ENCODE results near the gene DEFB121. TPM values are rescaled to one million over a fixed set of nuclear protein-coding genes. Genes with fewer than 3 reads are reported as not detected.

The DEFB121 gene
- polyA plus RNA-seq, 2 of the 4 experiments (the other 2 are of a cell fraction), result not detected

GRCh38 chr20:31452575-31452974 lies 46.6 kb upstream of the DEFB121 start:
- ChIA-PET CTCF (no interaction called here), POLR2A (no interaction called here)
- Histone ChIP-seq H3K9me3 (no peaks in the 10 kb centered on the region), H3K4me2 (no peak overlapping the region), H3K4me1 (no peaks in the 10 kb centered on the region), H3K4me3 (no peak overlapping the region), H3K27ac (no peak overlapping the region)
- TF ChIP-seq POLR2AphosphoS2 (conservative IDR thresholded peaks at IDR 0.05; ENCODE audit: low read length) (no peak), RFX5 (IDR thresholded peaks at IDR 0.05) (no peak), CEBPB (IDR thresholded peaks at IDR 0.05) (no peak), HDAC2 (IDR thresholded peaks at IDR 0.05) (no peak), PHF8 (IDR thresholded peaks at IDR 0.05; ENCODE audit: borderline replicate concordance, low read depth) (no peak), HOXB5 (CRISPR knock-in tag; IDR thresholded peaks at IDR 0.05) (no peak), ZSCAN20 (CRISPR knock-in tag; IDR thresholded peaks at IDR 0.05) (no peak), BHLHE40 (IDR thresholded peaks at IDR 0.05; ENCODE audit: low read depth, low read length) (no peak), HEYL (CRISPR knock-in tag; IDR thresholded peaks at IDR 0.05) (no peak), TFCP2L1 (CRISPR knock-in tag; IDR thresholded peaks at IDR 0.05) (no peak), ATOH8 (CRISPR knock-in tag; IDR thresholded peaks at IDR 0.05; ENCODE audit: low read depth) (no peak)
- TF ChIP-seq, protein P1, sequence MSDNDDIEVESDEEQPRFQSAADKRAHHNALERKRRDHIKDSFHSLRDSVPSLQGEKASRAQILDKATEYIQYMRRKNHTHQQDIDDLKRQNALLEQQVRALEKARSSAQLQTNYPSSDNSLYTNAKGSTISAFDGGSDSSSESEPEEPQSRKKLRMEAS (IDR thresholded peaks at IDR 0.05), result no peak
- TF ChIP-seq, protein P2, sequence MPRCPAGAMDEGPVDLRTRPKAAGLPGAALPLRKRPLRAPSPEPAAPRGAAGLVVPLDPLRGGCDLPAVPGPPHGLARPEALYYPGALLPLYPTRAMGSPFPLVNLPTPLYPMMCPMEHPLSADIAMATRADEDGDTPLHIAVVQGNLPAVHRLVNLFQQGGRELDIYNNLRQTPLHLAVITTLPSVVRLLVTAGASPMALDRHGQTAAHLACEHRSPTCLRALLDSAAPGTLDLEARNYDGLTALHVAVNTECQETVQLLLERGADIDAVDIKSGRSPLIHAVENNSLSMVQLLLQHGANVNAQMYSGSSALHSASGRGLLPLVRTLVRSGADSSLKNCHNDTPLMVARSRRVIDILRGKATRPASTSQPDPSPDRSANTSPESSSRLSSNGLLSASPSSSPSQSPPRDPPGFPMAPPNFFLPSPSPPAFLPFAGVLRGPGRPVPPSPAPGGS (IDR thresholded peaks at IDR 0.05), result no peak
- TF ChIP-seq, protein P3, sequence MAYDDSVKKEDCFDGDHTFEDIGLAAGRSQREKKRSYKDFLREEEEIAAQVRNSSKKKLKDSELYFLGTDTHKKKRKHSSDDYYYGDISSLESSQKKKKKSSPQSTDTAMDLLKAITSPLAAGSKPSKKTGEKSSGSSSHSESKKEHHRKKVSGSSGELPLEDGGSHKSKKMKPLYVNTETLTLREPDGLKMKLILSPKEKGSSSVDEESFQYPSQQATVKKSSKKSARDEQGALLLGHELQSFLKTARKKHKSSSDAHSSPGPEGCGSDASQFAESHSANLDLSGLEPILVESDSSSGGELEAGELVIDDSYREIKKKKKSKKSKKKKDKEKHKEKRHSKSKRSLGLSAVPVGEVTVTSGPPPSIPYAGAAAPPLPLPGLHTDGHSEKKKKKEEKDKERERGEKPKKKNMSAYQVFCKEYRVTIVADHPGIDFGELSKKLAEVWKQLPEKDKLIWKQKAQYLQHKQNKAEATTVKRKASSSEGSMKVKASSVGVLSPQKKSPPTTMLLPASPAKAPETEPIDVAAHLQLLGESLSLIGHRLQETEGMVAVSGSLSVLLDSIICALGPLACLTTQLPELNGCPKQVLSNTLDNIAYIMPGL (CRISPR knock-in tag; IDR thresholded peaks at IDR 0.05; ENCODE audit: borderline replicate concordance), result no peak
- TF ChIP-seq, protein P4, sequence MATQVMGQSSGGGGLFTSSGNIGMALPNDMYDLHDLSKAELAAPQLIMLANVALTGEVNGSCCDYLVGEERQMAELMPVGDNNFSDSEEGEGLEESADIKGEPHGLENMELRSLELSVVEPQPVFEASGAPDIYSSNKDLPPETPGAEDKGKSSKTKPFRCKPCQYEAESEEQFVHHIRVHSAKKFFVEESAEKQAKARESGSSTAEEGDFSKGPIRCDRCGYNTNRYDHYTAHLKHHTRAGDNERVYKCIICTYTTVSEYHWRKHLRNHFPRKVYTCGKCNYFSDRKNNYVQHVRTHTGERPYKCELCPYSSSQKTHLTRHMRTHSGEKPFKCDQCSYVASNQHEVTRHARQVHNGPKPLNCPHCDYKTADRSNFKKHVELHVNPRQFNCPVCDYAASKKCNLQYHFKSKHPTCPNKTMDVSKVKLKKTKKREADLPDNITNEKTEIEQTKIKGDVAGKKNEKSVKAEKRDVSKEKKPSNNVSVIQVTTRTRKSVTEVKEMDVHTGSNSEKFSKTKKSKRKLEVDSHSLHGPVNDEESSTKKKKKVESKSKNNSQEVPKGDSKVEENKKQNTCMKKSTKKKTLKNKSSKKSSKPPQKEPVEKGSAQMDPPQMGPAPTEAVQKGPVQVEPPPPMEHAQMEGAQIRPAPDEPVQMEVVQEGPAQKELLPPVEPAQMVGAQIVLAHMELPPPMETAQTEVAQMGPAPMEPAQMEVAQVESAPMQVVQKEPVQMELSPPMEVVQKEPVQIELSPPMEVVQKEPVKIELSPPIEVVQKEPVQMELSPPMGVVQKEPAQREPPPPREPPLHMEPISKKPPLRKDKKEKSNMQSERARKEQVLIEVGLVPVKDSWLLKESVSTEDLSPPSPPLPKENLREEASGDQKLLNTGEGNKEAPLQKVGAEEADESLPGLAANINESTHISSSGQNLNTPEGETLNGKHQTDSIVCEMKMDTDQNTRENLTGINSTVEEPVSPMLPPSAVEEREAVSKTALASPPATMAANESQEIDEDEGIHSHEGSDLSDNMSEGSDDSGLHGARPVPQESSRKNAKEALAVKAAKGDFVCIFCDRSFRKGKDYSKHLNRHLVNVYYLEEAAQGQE (IDR thresholded peaks at IDR 0.05), result no peak
- TF ChIP-seq, protein P5, sequence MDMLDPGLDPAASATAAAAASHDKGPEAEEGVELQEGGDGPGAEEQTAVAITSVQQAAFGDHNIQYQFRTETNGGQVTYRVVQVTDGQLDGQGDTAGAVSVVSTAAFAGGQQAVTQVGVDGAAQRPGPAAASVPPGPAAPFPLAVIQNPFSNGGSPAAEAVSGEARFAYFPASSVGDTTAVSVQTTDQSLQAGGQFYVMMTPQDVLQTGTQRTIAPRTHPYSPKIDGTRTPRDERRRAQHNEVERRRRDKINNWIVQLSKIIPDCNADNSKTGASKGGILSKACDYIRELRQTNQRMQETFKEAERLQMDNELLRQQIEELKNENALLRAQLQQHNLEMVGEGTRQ (IDR thresholded peaks at IDR 0.05), result no peak
- FAIRE-seq, result no peak
- WGBS (ENCODE audit: missing lambda C conversion rate), result 32% methylated on average over 2 of the region's 2 CpGs
- no peak for DNase-seq (ENCODE audit: low read depth in 1 of 2, low spot score in 1 of 2)
- no peak for ATAC-seq
